Amniotic epithelial cell (primary cell): ENCODE results near the gene SUSD4.
"Not testable (repeated sequence)": the region's sequence is repeated elsewhere in the genome, so short reads cannot be mapped to it uniquely, and the experiment has no call there.

ENCODE experiments used
- DNase-seq: peaks from one replicate; pipeline ENCODE4 v3.0.0-alpha.2; 2010; ENCODE audit warnings: low read depth

SUSD4 gene, protein sequence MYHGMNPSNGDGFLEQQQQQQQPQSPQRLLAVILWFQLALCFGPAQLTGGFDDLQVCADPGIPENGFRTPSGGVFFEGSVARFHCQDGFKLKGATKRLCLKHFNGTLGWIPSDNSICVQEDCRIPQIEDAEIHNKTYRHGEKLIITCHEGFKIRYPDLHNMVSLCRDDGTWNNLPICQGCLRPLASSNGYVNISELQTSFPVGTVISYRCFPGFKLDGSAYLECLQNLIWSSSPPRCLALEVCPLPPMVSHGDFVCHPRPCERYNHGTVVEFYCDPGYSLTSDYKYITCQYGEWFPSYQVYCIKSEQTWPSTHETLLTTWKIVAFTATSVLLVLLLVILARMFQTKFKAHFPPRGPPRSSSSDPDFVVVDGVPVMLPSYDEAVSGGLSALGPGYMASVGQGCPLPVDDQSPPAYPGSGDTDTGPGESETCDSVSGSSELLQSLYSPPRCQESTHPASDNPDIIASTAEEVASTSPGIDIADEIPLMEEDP

DNA sequence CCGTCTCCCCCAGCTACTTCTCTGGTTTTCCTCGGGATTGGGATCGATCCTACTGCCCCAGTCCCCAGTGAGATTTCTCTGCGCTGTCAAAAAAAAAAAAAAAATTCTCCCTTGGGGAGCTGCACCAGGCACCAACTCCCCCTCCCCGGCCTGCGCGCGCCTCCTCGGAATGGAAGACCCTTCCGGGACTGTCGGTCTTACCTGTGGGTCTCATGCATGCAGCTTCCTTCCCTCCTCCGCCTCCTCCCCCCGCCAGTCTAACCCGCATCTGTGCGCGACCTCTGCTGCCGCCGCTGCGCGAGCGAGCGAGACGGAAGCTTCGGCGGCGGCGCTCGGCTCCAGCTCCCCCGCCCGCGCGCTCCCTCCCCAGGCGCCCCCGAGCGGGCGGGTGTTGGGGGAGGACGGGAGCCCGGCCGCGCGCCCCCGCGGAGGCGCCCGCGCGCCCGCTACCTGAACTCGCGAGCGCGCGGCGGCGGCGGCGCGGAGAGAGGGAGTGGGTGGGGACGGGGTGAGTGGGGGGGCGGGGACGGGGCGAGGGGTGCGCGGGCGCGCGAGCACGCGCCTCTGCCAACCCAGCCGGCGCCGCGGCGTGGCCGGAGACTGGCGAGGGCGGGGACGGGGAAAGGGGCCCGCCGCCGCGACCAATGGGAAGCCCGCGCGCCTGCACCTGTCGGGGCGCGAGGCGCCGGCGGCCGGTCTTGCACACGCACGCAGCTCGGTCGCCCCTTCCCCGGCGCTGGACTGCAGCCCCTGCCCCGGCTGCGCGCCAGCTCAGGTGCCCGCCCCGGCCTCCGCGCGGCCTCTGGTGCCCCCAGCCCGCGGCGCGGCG, at the start of gene SUSD4:
Gene SUSD4, minus strand, starts transcription at position 321 of the 829 bp plus-strand sequence. CDS start 751 bp downstream, outside the sequence.
- DNase-seq = no peak

DNA sequence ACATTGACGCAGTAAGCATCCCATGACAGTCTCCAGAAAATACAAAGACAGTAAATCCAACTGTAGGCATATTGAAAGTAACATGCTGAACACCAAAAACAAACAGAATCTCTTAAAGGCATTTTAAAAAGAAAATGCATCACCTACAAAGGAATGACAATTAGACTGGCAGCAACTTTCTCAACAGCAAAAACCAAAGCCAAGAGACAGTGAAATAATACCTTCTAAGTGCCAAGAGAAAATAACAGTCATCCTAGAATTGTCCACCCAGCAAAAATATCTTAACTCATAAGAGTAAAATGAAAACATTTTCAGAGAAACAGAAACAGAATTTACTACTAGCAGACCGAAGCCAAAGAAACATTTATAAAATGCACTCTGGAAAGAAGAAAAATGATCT, 49.2 kb upstream of the SUSD4 start:
- DNase-seq = no peak

DNA sequence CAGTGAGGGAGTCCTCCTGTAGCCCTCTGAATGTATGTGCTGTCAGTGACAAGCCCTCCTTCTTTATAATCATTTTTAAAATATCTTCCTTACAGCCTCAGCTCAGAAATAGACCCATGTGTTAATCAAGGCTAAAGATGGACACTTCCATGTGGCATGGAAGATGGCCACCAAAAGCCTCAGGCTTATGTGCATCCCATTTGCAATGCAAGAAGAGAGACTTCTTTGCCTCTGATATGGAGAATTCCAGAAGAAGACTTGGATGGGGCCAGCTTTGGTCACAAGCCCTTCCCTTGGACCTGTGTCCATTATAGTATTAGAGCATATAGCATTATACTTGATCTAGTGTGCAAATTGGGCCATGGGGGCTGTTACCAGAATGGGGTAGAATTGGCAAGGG, 47.7 kb upstream of the SUSD4 start:
- no peak for DNase-seq

DNA sequence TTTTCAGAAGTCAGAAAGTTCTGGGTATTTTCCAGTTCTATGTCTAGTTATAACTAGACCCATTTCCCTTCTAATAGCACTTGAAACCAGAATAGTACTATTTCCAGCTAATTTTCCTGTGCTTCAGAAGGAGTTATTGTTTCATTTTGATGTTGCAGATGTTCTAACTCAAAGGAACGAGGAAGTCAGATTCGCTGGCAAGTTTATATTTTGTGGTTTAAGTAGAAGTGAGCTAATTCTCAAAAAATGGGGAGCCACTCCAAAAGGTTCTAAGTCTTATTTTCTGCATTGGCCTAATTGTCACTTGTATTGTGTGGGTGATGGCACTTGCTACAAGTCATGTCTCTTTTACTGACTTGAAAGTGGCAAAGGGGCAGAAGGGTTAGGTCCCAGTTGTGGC, 47.3 kb upstream of the SUSD4 start:
- DNase-seq = peak; percentile 74

DNA sequence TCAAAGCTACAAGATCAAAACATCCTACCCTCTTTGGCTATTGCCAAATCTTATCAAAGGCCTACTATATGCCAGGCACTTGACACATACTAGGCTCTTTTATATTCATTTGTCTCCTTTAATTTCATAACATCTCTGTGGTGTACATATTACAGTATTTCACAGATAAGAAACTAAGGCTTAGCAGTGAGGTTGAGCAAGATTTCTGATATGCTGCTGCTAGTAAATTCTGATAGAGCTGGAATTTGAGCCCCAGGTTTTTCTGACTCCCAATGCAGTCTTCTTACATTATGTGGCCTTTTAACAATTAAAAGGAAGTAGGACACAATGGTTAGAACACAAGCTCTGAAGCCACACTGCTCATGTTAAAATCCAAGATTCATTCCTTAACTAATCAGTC, 46.1 kb upstream of the SUSD4 start:
- peak; percentile 87 for DNase-seq

DNA sequence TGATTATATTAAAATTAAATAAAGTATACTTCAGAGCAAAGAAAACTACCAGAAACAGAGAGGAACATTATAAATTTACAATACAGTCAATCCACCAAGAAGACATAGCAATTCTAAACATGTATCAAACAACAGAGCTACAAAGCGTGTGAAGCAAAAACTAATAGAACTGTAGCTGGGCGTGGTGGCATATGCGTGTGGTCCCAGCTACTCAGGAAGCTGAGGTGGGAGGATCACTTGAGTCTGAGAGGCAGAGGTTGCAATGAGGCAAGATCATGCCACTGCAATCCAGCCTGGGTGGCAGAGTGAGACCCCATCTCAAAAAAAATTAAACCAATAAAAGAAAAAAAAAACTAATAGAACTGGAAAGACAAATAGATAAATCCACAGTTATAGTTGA, 41.5 kb upstream of the SUSD4 start:
- no peak for DNase-seq

DNA sequence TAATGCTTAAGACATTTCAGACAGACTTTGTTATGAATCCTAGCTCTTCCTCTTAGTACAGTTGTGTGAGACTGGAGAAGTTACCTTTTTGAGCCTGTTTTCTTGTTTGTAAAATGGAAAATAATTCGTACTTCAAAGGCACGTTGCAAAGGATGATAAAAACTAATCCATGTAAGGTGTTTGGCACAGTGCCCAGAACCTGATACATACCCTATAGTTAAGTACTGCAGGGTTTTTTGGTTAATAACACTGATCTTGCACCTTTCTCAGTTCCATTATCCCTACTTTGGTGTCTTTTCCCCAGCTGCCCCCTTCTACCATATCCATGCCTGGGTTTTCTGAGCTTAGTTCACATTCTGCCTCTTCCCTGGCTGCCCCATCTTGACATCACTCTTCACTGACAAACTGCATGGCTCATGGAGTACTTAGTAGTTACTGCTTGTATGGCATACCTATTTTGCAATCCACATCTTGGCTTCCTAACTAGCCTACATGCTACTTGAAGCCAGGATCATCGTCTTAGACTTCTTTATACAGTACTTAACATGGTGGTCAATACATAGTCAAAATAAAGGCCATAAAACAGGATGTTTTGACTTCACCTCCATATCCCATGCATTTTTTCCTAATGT, 39.3 kb upstream of the SUSD4 start:
- peak; percentile 84 for DNase-seq

DNA sequence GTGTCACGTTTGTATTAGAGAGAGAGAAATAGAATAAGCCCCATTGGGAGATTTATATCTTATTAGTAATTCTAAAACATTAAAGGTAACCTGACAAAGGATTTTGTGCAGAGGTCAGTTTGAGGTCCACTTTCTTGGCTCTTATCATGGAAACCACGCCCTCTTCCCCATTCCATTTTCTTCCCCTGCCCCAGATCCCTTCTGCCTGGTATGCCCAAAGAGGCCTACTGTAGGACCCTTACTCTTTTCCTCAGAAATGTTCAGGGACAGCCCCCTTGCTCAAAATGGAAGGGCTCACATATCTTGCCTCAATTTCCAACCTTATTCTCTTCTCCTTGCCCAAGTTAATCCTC, 38.8 kb upstream of the SUSD4 start:
- no peak for DNase-seq

DNA sequence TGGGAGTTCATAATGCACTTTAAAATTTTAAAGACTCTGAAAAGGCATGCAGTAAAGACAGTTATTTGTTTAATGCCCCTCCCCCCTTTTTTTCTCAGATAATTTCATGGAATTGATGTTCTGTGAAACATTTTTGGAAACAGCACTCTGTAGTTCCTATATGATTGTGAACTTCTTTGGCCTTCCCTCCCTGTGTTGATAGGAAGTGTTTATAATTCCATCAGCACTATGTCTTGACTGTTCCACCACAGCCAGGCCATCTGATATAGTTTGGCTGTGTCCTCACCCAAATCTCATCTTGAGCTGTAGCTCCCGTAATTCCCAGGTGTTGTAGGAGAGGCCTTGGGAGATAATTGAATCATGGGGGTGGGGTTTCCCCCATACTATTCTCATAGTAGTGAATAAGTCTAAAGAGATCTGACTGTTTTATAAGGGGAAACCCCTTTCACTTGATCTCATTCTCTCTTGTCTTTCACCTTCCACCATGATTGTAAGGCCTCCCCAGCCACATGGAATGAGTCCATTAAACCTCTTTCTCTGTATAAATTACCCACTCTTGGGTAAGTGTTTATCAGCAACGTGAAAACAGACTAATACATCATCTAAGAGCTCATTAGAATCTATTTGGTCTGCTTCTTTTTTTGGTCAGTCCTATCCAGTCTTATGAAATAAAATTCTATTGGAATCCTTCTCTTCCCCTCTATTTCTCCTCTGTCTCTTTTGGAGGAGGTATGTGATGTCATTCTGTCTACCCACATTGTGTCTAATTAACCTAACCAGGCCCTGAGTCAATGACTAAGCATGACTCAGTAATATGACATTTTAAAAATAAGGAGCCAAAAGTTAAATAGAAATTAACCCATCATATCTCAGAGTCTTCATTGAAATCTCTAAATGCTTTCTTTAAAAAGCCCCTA, 38.2 kb upstream of the SUSD4 start:
- DNase-seq = peak; percentile 79

DNA sequence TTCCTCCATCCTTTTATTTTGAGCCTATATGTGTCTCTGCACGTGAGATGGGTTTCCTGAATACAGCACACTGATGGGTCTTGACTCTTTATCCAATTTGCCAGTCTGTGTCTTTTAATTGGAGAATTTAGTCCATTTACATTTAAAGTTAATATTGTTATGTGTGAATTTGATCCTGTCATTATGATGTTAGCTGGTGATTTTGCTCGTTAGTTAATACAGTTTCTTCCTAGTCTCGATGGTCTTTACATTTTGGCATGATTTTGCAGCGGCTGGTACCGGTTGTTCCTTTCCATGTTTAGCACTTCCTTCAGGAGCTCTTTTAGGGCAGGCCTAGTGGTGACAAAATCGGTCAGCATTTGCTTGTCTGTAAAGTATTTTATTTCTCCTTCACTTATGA, 35.4 kb upstream of the SUSD4 start:
- not testable (repeated sequence) for DNase-seq

DNA sequence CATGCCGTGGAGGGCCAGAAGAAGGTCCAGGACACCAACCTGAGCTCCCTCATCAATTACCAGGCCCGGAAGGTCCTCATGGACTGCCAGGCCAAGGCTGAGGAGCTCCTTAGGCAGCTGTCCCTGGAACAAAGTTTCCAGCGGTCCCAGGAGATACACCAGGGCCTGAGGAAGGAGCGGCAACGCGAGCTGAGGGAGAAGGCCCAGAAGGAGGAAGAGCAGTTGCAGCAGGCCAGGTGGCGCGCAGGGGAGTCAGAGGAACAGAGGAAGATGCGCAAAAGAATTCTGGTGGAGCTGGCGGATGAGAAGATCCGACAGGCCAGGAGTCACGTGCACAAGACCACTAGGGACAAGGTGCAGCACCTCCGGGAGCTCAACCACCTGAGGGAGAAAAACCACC, 30.7 kb upstream of the SUSD4 start:
- DNase-seq = no peak

DNA sequence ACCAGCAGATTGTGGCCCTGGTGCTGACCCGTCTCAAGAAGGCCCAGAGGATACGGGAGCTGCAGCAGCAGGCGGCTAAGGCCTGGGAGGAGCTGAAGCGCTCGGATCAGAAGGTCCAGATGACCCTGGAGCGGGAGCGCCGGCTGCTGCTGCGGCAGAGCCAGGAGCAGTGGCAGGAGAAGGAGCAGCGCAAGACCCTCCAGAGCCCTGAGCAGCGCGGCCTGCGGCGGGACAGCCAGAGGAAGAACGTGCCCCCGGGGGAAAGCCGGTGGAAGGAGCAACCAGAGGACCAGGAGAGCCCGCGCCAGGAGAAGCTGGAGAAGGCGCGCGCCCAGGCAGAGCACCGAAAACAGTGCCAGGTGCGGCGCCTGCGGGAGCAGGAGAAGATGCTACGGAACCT, 30.3 kb upstream of the SUSD4 start:
- DNase-seq = no peak

DNA sequence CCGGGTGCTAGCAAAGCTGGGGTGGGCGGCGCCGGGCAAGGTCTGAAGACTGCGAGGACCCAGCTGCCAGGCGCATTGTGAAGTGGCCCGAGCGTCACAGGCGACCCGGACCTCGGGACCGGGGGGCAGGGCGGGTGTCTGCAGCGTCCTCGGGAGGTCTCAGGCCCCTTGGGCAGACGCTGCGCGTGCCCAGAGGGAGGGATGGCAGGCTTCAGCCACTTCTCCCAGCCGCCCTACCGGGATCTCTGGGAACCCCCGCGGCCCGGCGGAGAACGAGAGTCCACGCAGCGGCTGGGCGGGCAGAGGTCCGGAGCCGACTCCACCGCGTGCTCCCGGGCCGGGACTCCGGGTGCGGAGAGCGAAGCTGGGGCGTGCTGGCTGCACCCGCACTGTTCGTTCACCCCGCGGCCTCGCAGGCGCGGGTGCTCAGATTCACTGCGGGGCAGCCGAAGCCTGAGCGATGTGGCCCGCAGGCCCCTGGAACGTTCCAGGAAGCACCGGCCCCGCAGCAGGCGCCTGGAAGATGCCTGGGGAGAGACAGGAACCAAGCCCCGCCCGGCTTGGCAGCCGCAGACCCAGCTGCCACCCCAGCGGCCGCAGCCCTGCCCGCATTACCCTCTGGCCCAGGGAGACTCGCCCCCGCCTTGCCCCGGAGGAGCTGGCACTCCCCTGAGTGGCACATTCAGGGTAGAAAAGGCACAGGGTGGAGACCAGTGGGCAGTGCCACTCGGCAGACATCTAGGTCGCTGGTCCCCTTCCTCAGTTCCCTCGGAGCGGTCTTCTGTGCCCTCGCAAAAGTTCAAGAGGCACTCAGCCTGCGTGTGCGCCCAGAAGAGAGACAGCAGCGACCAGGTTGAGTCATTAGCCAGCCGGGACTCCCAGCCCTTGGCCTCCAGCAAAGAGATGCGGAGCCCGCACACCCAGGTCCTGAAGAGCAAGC, 29.6 kb upstream of the SUSD4 start, which contains the start of gene CCDC185:
Gene CCDC185, plus strand, starts transcription at position 141 of the 940 bp plus-strand sequence. Its CDS starts 61 bp downstream, at position 202.
- DNase-seq = no peak

DNA sequence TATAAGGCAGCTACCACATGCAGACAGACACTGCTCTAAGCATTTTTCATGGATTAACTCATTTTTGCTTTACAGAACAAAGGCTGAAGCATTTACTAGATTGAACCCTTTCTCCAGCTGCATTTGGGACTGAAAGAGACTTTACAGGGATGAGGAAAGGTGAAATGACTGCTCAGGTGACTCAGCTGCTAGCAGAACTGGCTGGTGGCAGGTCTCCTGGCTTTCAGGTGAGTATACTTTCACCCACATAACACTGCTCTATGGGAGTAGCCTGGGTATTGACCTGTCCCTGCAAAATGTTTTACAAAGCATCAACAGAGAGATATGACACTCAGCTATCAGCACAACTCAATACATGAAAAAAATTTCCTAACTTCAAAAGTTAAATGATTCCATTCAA, 26.6 kb upstream of the SUSD4 start:
- DNase-seq = no peak

DNA sequence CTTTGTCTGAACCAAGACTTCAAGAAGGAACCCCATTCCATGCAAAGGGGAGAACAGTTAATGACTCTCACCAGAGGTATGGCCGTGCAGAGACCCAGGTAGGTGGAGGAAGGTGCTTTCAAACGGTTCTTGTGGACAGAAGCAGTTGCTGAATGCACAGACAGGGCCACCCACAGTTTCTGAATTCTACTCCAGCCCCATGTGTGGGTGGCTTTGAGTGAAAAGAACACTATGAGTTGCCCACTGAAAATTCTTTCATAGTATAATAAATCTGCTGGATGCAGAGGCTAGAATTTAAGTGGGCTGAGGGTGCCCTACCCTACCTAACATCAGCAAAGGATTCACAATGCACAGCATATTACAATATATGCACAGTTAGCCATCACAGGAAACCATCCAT, 22.0 kb upstream of the SUSD4 start:
- no peak for DNase-seq

DNA sequence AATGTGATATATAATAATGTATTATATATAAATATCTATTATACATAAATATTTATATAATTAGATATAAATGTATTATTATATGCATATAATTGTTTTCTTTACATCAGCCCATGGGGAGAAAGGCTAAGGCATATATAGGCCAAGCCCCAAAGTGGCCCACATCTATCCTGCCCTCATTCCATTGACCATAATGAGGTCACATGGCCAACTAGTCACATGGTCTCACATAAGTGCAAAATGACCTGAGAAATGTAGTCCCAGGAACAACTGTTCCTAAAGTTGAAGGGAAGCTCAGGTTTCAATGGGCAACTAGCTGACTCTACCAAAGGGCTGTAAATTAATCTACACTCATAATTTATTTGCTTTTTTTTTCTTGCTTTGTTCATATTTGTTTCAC, 14.8 kb upstream of the SUSD4 start:
- no peak for DNase-seq

DNA sequence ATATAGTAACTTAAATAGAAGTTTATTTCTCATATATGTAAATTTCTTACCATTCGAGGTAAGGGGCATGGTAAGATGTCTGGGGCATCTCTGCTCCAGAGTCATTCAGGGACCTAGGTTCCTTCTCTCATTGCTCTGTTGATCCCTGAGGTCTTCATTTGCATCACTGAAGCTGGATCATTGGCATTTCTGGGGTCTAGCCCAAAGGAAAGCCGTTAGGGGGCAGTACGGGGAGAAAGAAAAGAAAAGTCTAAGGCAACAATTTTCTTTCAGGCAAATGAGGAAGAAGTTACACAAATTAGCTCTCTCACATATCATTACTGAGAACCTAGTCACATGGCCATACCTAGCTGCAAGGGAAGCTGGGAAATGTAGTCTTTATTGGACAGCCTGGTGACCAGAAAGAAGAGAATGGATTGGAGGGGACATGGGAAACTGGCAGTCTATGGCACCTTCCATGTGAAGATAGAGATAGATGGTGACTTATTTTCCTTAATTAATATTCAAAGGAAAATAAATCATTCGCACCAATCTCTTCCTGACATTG, 10.2 kb upstream of the SUSD4 start:
- DNase-seq = no peak

DNA sequence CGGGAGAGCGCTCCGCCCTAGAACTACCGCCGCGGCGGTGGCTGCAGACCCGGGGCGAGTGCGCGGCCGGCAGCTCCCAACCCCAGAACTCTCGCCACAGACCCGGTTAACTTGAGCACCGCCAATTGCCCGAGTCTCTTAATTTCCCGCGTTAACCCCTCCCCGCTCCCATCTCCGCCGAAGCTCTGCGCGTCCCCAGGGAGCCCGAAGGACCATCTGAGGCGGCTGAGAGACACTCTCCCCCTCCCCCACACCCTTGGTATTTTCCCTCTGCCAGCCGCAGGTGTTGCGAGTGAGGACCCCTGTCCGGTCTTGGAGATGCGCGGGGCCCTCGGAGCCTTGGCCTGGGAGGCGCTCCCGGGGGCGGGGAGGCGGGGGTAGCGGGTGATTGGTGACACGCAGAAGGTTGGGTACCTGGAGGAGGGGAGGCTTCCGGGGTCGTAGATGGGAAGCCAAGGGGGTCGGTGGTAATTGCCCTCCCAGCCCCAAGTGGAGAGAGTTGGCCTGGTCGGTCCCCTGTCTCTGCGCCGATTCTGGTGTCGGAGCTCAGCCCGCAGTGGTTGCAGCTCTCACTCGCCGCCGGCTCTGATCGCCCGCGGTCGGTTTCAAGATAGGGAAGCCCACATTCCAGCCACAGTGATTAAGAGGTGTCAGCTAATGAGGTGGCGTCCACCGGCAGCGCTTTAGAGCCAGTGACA, 858 bp upstream of the SUSD4 start:
- DNase-seq = no peak

DNA sequence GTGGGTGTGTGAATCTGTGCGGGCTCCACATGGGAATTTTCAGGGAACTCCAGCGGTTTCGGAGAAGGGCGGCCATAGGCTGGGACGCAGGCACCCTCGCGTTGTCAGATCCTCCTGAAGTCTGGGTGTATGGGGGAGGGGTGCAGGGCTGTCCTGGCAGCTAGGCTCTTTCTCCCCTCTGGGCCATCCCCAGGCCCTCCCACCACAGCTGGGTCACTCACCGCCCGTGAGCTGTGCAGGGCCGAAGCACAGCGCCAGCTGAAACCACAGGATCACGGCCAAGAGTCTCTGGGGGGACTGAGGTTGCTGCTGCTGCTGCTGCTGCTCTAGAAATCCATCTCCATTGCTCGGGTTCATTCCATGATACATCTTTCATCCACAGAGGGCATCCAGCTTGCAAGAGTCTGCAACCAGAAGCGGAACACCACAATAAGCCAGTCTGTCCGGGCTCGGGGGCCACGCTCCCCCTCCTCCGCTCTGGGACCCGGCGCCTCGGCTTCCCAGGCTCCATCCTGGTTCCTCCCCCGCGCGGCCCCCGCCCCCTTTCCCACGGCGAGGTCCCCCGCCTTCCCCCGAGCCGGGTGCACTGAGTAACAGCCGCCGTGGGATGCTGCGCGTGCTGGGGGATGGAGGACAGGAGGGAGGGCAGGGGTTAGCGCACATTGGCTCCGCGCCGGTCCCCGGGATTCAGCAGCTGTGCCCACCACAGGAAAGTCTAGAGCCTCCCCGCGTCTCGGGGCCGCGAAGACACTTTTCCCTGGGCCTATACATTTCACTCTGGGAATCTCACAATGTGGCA, 720 bp downstream of the SUSD4 start:
- DNase-seq = no peak
